ENCODE results near the gene MINDY4. TPM values are rescaled to one million over a fixed set of nuclear protein-coding genes. Genes with fewer than 3 reads are reported as not detected.

Gene MINDY4
- total and polyA plus RNA-seq, 2 of the 4 experiments (the other 2 are of a cell fraction) = 1.8 to 3.6 TPM

DNA sequence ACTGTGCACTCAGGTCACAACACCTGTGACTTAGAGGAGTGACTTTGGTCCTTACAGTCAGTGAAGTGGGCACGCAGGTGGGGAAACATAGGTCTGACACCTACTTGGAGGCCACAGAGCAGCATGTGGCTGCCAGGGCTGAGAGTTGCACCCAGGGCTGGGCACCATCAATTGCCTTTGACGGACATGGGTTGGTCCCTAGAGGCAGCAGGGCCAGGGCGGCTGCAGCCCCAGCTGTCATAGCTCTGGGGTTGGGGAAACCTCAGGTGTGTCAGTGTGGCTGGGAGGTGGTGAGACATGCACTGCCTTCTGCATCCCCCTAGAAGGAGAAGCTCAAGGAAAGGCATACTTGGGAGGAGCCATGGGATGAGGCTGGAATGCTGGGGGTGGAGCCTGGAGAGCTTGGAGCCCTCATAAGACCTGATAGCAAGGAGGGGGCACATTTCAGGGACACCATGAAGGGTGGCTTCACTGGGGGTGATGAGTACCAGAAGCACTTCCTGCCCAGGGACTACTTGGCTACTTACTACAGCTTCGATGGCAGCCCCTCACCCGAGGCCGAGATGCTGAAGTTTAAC is 19.4 kb upstream of the MINDY4 start, which contains the start of gene INMT:
Gene INMT, plus strand, starts transcription at position 440 of the 578 bp plus-strand sequence. Its CDS starts 16 bp downstream, at position 456.
- ATAC-seq (ENCODE audit: low read depth) = peak; percentile 15; the same call in 1 of the 2 replicates
- CTCF ChIA-PET = interaction anchor here (1.0 to 1.7 kb wide), 3 partner anchors 11 to 371 kb away, joined by 4 to 5 read pairs (median 4); no protein-coding TSS in a partner anchor

More for the DNA sequence above, 19.4 kb upstream of the MINDY4 start, which contains the start of gene INMT:
- WGBS, 2 experiments (ENCODE audit: extremely low coverage in 2 of 2, insufficient read length in 1 of 2) = 100% methylated on average over 2 of the region's 6 CpGs; no CpG with 5 or more reads in 1 of the 2 experiments
- H3K27ac ChIP-seq (ENCODE audit: insufficient read depth, low read length) = peak within 1 kb of the TSS; percentile 93
- peak within 1 kb of the TSS; percentile 91 for H3K14ac ChIP-seq (replicated peaks; ENCODE audit: low read depth, low read length)
- in situ Hi-C loops (cut with MboI; ENCODE audit: low sequenced_read_pairs) = no loop called here
- peak within 1 kb of the TSS; percentile 76; the same call in 2 of the 3 replicates for H2BK15ac ChIP-seq (ENCODE audit: low read depth, low read length)
- peak within 1 kb of the TSS; percentile 84 for H4K91ac ChIP-seq (ENCODE audit: insufficient read depth, low read depth, low read length)
- H2AK5ac ChIP-seq (ENCODE audit: low read depth, low read length) = peak within 1 kb of the TSS; percentile 89
- H2AK9ac ChIP-seq (replicated peaks; ENCODE audit: low read depth, low read length, poor library complexity) = peak within 1 kb of the TSS; percentile 88
- peaks cover 22% of the 10 kb centered on the region for H3K9me1 ChIP-seq (ENCODE audit: insufficient read depth, low read length)
- H2BK120ac ChIP-seq (ENCODE audit: low read depth, low read length) = peak within 1 kb of the TSS; percentile 89
- intact Hi-C loops (cut with micrococcal nuclease) = loop anchor here (1.0 to 2.0 kb wide), 2 partner anchors 20 to 47 kb away; partner anchors contain the start of gene MINDY4
- peak within 1 kb of the TSS; percentile 32 for H3K9ac ChIP-seq (ENCODE audit: low read depth, low read length)
- peak within 1 kb of the TSS; percentile 43 for H3K18ac ChIP-seq (ENCODE audit: low read depth, low read length)
- peak within 1 kb of the TSS; percentile 84 for H2BK5ac ChIP-seq (ENCODE audit: low read depth, low read length, poor library complexity, severe bottlenecking)
- H4K5ac ChIP-seq (ENCODE audit: low read depth, low read length) = peak within 1 kb of the TSS; percentile 92
- peaks cover 0 to 9% of the 10 kb centered on the region in 2 experiments; a peak in 1 of 4 replicates for H3K79me1 ChIP-seq (ENCODE audit: low read depth in 1 of 2, low read length in 2 of 2)
- no peaks in the 10 kb centered on the region; the same call in 1 of the 2 replicates for H3K9me3 ChIP-seq (ENCODE audit: control insufficient read depth, insufficient read depth, low read length)
- H3K4me1 ChIP-seq (ENCODE audit: control insufficient read depth, insufficient read depth, low read length) = peaks cover 29% of the 10 kb centered on the region
- H2AFZ ChIP-seq (replicated peaks; ENCODE audit: low read length, poor library complexity) = peak within 1 kb of the TSS; percentile 90
- no TSS peak for BruUV-seq (replicated peaks)
- H4K8ac ChIP-seq (ENCODE audit: low read depth in 2 of 2, low read length in 2 of 2) = peak within 1 kb of the TSS; percentile 60 to 91
- H3K4ac ChIP-seq (ENCODE audit: low read depth, low read length) = peak within 1 kb of the TSS; percentile 96
- 0 out of 2 replicates have a peak, but pooled peaks cover 6% of the 10 kb centered on the region for H4K20me1 ChIP-seq (ENCODE audit: insufficient read depth, low read length)
- H3K4me2 ChIP-seq (ENCODE audit: low read depth, low read length) = peak within 1 kb of the TSS; percentile 50
- peak within 1 kb of the TSS; percentile 95 for H2BK20ac ChIP-seq (ENCODE audit: low read depth, low read length)
- no peaks in the 10 kb centered on the region for H3K36me3 ChIP-seq (ENCODE audit: control insufficient read depth, insufficient read depth, low read length)
- DNase-seq = no peak
- peak within 1 kb of the TSS; percentile 83 for H3K23ac ChIP-seq (ENCODE audit: low read depth, low read length)
- TF ChIP-seq MXI1 (IDR thresholded peaks at IDR 0.05; ENCODE audit: borderline replicate concordance, low read depth, low read length) = no peak
- TF ChIP-seq BHLHE40 (IDR thresholded peaks at IDR 0.05; ENCODE audit: low read depth, low read length) = no peak
- TF ChIP-seq MAZ (IDR thresholded peaks at IDR 0.05; ENCODE audit: borderline replicate concordance, low read depth, low read length) = no peak
- TF ChIP-seq, protein P1, sequence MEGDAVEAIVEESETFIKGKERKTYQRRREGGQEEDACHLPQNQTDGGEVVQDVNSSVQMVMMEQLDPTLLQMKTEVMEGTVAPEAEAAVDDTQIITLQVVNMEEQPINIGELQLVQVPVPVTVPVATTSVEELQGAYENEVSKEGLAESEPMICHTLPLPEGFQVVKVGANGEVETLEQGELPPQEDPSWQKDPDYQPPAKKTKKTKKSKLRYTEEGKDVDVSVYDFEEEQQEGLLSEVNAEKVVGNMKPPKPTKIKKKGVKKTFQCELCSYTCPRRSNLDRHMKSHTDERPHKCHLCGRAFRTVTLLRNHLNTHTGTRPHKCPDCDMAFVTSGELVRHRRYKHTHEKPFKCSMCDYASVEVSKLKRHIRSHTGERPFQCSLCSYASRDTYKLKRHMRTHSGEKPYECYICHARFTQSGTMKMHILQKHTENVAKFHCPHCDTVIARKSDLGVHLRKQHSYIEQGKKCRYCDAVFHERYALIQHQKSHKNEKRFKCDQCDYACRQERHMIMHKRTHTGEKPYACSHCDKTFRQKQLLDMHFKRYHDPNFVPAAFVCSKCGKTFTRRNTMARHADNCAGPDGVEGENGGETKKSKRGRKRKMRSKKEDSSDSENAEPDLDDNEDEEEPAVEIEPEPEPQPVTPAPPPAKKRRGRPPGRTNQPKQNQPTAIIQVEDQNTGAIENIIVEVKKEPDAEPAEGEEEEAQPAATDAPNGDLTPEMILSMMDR (conservative IDR thresholded peaks at IDR 0.05; ENCODE audit: low read depth, low read length) = no peak
- TF ChIP-seq RAD21 (IDR thresholded peaks at IDR 0.05; ENCODE audit: low read length) = no peak
- TF ChIP-seq RCOR1 (IDR thresholded peaks at IDR 0.05; ENCODE audit: insufficient replicate concordance, low read length) = no peak
- H3K27me3 ChIP-seq (ENCODE audit: control insufficient read depth, insufficient read depth, low read length) = no peaks in the 10 kb centered on the region
- dilution Hi-C loops (cut with HindIII; ENCODE audit: low sequenced_read_pairs, unreplicated experiment) = no loop called here
- POLR2A ChIA-PET (ENCODE audit: unreplicated experiment) = interaction anchor here (1.0 to 1.3 kb wide), 2 partner anchors 45 to 48 kb away, joined by 3 read pairs; no protein-coding TSS in a partner anchor
- peak within 1 kb of the TSS; percentile 74 for H3K56ac ChIP-seq (ENCODE audit: extremely low read depth, insufficient read depth, low read length)
- no peak within 1 kb of the TSS for H3K4me3 ChIP-seq (ENCODE audit: insufficient read depth, low read depth, low read length)

Measured in IMR-90 (cell line).